IMR-90 (cell line): Measurements from ENCODE around the gene RAD51B. TPM values are rescaled to one million over a fixed set of nuclear protein-coding genes. Genes with fewer than 3 reads are reported as not detected.

Experiments used
- ATAC-seq: fragments of 200-7000 bp; cut with Tn5 transposase; 2 replicates; pipeline ENCODE4 v1.9.1; 2020; ENCODE audit warnings: low read depth, mild to moderate bottlenecking, moderate library complexity
- BruUV-seq: library from RNA; stranded (reverse); fragments of 400-500 nt; replicated peaks from 2 replicates; lab custom pipeline; 2021; lab: Mats Ljungman, UMichigan
- CTCF ChIA-PET: fragments of 300-600 bp; formaldehyde crosslinking; extraction: SDS; loops from one replicate; lab custom pipeline; 2021; ENCODE audit warnings: antibody characterized with exemption; lab: Yijun Ruan, JAX
- POLR2A ChIA-PET: fragments of 300-600 bp; sonication (Branson Sonifier 250); formaldehyde crosslinking; loops from one replicate; lab custom pipeline; 2022; ENCODE audit warnings: antibody characterized with exemption; ENCODE audit not compliant: unreplicated experiment; lab: Charles Lee
- DNase-seq: peaks from one replicate; pipeline ENCODE4 v3.0.0; 2013
- H2AFZ ChIP-seq: replicated peaks from 2 replicates; pipeline ENCODE3; 2013; ENCODE audit warnings: low read length, mild to moderate bottlenecking; ENCODE audit not compliant: poor library complexity
- H2AK5ac ChIP-seq: 2 replicates; pipeline ENCODE4 v1.6.1; 2013; ENCODE audit warnings: low read depth, low read length, inconsistent platforms
- H2AK9ac ChIP-seq: replicated peaks from 2 replicates; pipeline ENCODE3; 2013; ENCODE audit warnings: mild to moderate bottlenecking, low read depth, low read length, moderate library complexity; ENCODE audit not compliant: poor library complexity
- H2BK120ac ChIP-seq: 2 replicates; pipeline ENCODE4 v1.6.1; 2013; ENCODE audit warnings: low read depth, low read length, inconsistent platforms
- H2BK15ac ChIP-seq: 3 replicates; pipeline ENCODE4 v1.6.1; 2013; ENCODE audit warnings: low read depth, low read length, inconsistent platforms
- H2BK20ac ChIP-seq: 2 replicates; pipeline ENCODE4 v1.6.1; 2013; ENCODE audit warnings: low read depth, mild to moderate bottlenecking, inconsistent platforms, low read length, moderate library complexity
- H2BK5ac ChIP-seq: 2 replicates; pipeline ENCODE4 v1.6.1; 2013; ENCODE audit warnings: mild to moderate bottlenecking, low read depth, low read length, inconsistent platforms; ENCODE audit not compliant: poor library complexity, severe bottlenecking
- H3K14ac ChIP-seq: replicated peaks from 2 replicates; pipeline ENCODE4 v1.6.1; 2013; ENCODE audit warnings: low read depth, low read length, inconsistent platforms
- H3K18ac ChIP-seq: 2 replicates; pipeline ENCODE4 v1.6.1; 2013; ENCODE audit warnings: low read depth, low read length, control low read depth
- H3K23ac ChIP-seq: 2 replicates; pipeline ENCODE4 v1.6.1; 2013; ENCODE audit warnings: low read depth, low read length, inconsistent platforms
- H3K27ac ChIP-seq: 2 replicates; pipeline ENCODE4 v1.5.1; 2013; ENCODE audit warnings: mild to moderate bottlenecking, control low read depth, low read length; ENCODE audit not compliant: insufficient read depth
- H3K27me3 ChIP-seq: 2 replicates; pipeline ENCODE4 v1.6.1; 2013; ENCODE audit warnings: low read length; ENCODE audit not compliant: control insufficient read depth, insufficient read depth
- H3K36me3 ChIP-seq: 2 replicates; pipeline ENCODE4 v1.6.1; 2013; ENCODE audit warnings: low read length, mixed read lengths; ENCODE audit not compliant: control insufficient read depth, insufficient read depth
- H3K4ac ChIP-seq: 2 replicates; pipeline ENCODE4 v1.6.1; 2013; ENCODE audit warnings: low read depth, low read length, inconsistent platforms
- H3K4me1 ChIP-seq: 2 replicates; pipeline ENCODE4 v1.6.1; 2013; ENCODE audit warnings: low read length, mixed read lengths; ENCODE audit not compliant: control insufficient read depth, insufficient read depth
- H3K4me2 ChIP-seq: 2 replicates; pipeline ENCODE4 v1.6.1; 2013; ENCODE audit warnings: low read depth, mild to moderate bottlenecking, control low read depth, low read length, moderate library complexity
- H3K4me3 ChIP-seq: 2 replicates; pipeline ENCODE4 v1.5.1; 2013; ENCODE audit warnings: low read depth, mild to moderate bottlenecking, control low read depth, low read length, moderate library complexity; ENCODE audit not compliant: insufficient read depth
- H3K56ac ChIP-seq: 2 replicates; pipeline ENCODE4 v1.6.1; 2013; ENCODE audit warnings: low read length, inconsistent platforms; ENCODE audit not compliant: insufficient read depth; ENCODE audit errors: extremely low read depth
- H3K79me1 ChIP-seq, 2 experiments: 2 replicates each; pipeline ENCODE4 v1.6.1; 2013; ENCODE audit warnings: low read length in 2 of 2, inconsistent platforms in 1 of 2, low read depth in 1 of 2
- H3K9ac ChIP-seq: 2 replicates; pipeline ENCODE4 v1.6.1; 2013; ENCODE audit warnings: low read depth, low read length, control low read depth
- H3K9me1 ChIP-seq: 2 replicates; pipeline ENCODE4 v1.6.1; 2013; ENCODE audit warnings: low read length, inconsistent platforms; ENCODE audit not compliant: insufficient read depth
- H3K9me3 ChIP-seq: 2 replicates; pipeline ENCODE4 v1.6.1; 2013; ENCODE audit warnings: low read length; ENCODE audit not compliant: control insufficient read depth, insufficient read depth
- H4K20me1 ChIP-seq: 2 replicates; pipeline ENCODE4 v1.6.1; 2013; ENCODE audit warnings: low read length, inconsistent platforms; ENCODE audit not compliant: insufficient read depth
- H4K5ac ChIP-seq: 2 replicates; pipeline ENCODE4 v1.6.1; 2013; ENCODE audit warnings: mild to moderate bottlenecking, low read depth, low read length, control low read depth
- H4K8ac ChIP-seq, 2 experiments: 2 replicates each; pipeline ENCODE4 v1.6.1; 2013; ENCODE audit warnings: low read depth in 2 of 2, low read length in 2 of 2, control low read depth in 1 of 2, inconsistent platforms in 1 of 2
- H4K91ac ChIP-seq: 2 replicates; pipeline ENCODE4 v1.6.1; 2013; ENCODE audit warnings: low read depth, low read length, inconsistent platforms; ENCODE audit not compliant: insufficient read depth
- CHD1 ChIP-seq: IDR thresholded peaks from 2 replicates; pipeline ENCODE4 v1.6.1; 2012; ENCODE audit warnings: low read depth, low read length, improper control_type of control experiment
- CTCF ChIP-seq: conservative IDR thresholded peaks from 2 replicates; pipeline ENCODE4 v1.5.1; 2012; ENCODE audit warnings: mild to moderate bottlenecking, low read depth, low read length, improper control_type of control experiment
- ELK1 ChIP-seq: fragments of 150-350 bp; IDR thresholded peaks from 2 replicates; pipeline ENCODE4 v1.6.1; 2016; ENCODE audit warnings: low read depth, mild to moderate bottlenecking, low read length, moderate library complexity, borderline replicate concordance
- MAZ ChIP-seq: IDR thresholded peaks from 2 replicates; pipeline ENCODE4 v1.6.1; 2012; ENCODE audit warnings: low read depth, mild to moderate bottlenecking, low read length, improper control_type of control experiment, moderate library complexity, borderline replicate concordance
- RAD21 ChIP-seq: IDR thresholded peaks from 2 replicates; pipeline ENCODE4 v1.6.1; 2012; ENCODE audit warnings: low read length, improper control_type of control experiment
- RFX5 ChIP-seq: IDR thresholded peaks from 2 replicates; pipeline ENCODE4 v1.8.0; 2012; ENCODE audit warnings: low read depth, mild to moderate bottlenecking, low read length, moderate library complexity
- SMC3 ChIP-seq: fragments of 150-350 bp; IDR thresholded peaks from 2 replicates; pipeline ENCODE4 v1.6.1; 2016; ENCODE audit warnings: low read depth, mild to moderate bottlenecking, antibody characterized with exemption, low read length, moderate library complexity
- WGBS, 2 experiments: methylation state at CpG; one replicate each; pipeline versions ENCODE4 v1.1.5 to v1.1.7; 2013; ENCODE audit warnings: missing lambda C conversion rate in 2 of 2; ENCODE audit not compliant: insufficient read length in 1 of 2; ENCODE audit errors: extremely low coverage in 2 of 2; 5-methylcytosine and 5-hydroxymethylcytosine counted together
- dilution Hi-C: fragments of 300-500 bp; cut with HindIII; formaldehyde crosslinking; loops from one replicate; pipeline ENCODE4 v1.14.3; 2018; ENCODE audit warnings: low sequenced_read_pairs; ENCODE audit not compliant: unreplicated experiment
- in situ Hi-C: fragments of 300-500 bp; cut with MboI; formaldehyde crosslinking; loops from 3 replicates; pipeline ENCODE4 v1.14.3; 2019; ENCODE audit warnings: low sequenced_read_pairs, inconsistent platforms, mixed read lengths
- intact Hi-C: fragments of 100-400 bp; cut with micrococcal nuclease; formaldehyde crosslinking; loops from 2 replicates; pipeline ENCODE4 v1.10.0; 2022
- polyA plus RNA-seq, 3 experiments: library from polyadenylated mRNA; depleted of rRNA; stranded (reverse); fragments of >200 nt; gene quantifications; 2 replicates each; pipeline ENCODE4 v1.2.3, GENCODE V29; 2012; ENCODE audit warnings: low replicate concordance in 1 of 3
- total RNA-seq: library from RNA; depleted of rRNA; stranded (reverse); fragments of >200 nt; gene quantifications from 2 replicates; pipeline ENCODE4 v1.2.3, GENCODE V29; 2012
- TF ChIP-seq, protein P1 (sequence below): fragments of 150-350 bp; IDR thresholded peaks from 2 replicates; pipeline ENCODE4 v1.6.1; 2017; ENCODE audit warnings: mild to moderate bottlenecking, antibody characterized with exemption, low read length, low read depth

Gene RAD51B
- total and polyA plus RNA-seq, 2 of the 4 experiments (the other 2 are of a cell fraction) = 5.1 to 18.8 TPM

DNA sequence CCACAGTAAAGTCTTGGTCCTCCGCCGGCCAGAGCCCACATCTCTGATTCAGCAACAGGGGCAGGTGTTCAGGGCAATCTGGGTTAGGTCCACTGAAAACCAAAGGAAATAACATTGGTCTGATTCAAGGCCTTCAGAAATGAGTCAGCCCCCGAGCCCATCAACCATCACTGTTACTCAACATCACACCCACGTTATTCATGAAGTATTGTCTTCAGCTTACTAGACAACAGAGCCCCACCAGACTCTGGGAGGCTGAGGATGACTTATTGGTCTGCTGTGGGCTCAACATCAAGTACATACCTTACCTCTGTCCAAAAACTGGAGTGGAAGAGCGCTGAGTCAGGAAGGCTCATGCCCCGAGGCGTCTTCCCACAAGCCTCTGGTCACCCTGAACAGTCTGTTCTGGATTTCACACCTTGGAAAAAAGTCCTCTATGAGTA is 875.8 kb downstream of the RAD51B start (continued):
- TF ChIP-seq ELK1 = no peak

- no TSS peak for BruUV-seq
- no peak for TF ChIP-seq CHD1
- TF ChIP-seq CTCF = no peak
- no peak for TF ChIP-seq MAZ
- TF ChIP-seq SMC3 = no peak
- TF ChIP-seq RFX5 = no peak
- TF ChIP-seq, protein P1, sequence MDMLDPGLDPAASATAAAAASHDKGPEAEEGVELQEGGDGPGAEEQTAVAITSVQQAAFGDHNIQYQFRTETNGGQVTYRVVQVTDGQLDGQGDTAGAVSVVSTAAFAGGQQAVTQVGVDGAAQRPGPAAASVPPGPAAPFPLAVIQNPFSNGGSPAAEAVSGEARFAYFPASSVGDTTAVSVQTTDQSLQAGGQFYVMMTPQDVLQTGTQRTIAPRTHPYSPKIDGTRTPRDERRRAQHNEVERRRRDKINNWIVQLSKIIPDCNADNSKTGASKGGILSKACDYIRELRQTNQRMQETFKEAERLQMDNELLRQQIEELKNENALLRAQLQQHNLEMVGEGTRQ = no peak
- TF ChIP-seq RAD21 = no peak
- dilution Hi-C loops (no loop called here), in situ Hi-C loops (no loop called here), intact Hi-C loops (no loop called here)
- Histone ChIP-seq H3K27ac (peak overlapping the region; percentile 31), H3K79me1 (peaks cover 0 to 13% of the 10 kb centered on the region in 2 experiments; a peak in 2 of 4 replicates), H2BK20ac (peak overlapping the region; percentile 94), H3K56ac (peak overlapping the region; percentile 24; the same call in 1 of the 2 replicates), H3K9ac (no peak overlapping the region), H3K9me1 (peaks cover 26% of the 10 kb centered on the region), H2BK15ac (peak overlapping the region; percentile 70), H4K8ac (peak overlapping the region; percentile 5 to 80; a peak in 3 of 4 replicates), H3K4me1 (peaks cover 28% of the 10 kb centered on the region), H4K20me1 (no peaks in the 10 kb centered on the region), H3K14ac (peak overlapping the region; percentile 49), H4K5ac (peak overlapping the region; percentile 44; the same call in 1 of the 2 replicates), H2AK9ac (peak overlapping the region; percentile 2), H3K4me2 (no peak overlapping the region), H2AFZ (peak overlapping the region; percentile 65), H3K27me3 (no peaks in the 10 kb centered on the region), H4K91ac (peak overlapping the region; percentile 82), H3K9me3 (peaks cover 3% of the 10 kb centered on the region; the same call in 1 of the 2 replicates), H3K4me3 (no peak overlapping the region), H3K4ac (peak overlapping the region; percentile 83), H3K36me3 (no peaks in the 10 kb centered on the region), H2AK5ac (peak overlapping the region; percentile 81), H2BK120ac (peak overlapping the region; percentile 86), H3K18ac (peak overlapping the region; percentile 20), H2BK5ac (peak overlapping the region; percentile 78), H3K23ac (peak overlapping the region; percentile 44)
- DNase-seq (no peak), ATAC-seq (no peak; the same call in 1 of the 2 replicates)
- POLR2A ChIA-PET = interaction anchor here (1.4 kb wide), 1 partner anchor 97 kb away, joined by 3 read pairs; the partner anchor contains the start of gene ZFP36L1
- CTCF ChIA-PET = no interaction called here
- WGBS, 2 experiments = no CpG with 5 or more reads among the region's 2 CpGs
Measured at GRCh38 chr14:68695856-68696255, 876.3 kb downstream of the RAD51B start.
